Activated T-cell treated with anti-CD3 and anti-CD28 coated beads for 48 hours (primary cell): Measurements from ENCODE around the gene DPYSL3.
A peak's percentile ranks its signal among the peaks of the same experiment; 100 is the strongest.
"Not testable (repeated sequence)": the region's sequence is repeated elsewhere in the genome, so short reads cannot be mapped to it uniquely, and the experiment has no call there.

Source experiments
- DNase-seq: peaks from one replicate; pipeline ENCODE4 v3.0.0-alpha.2; 2020; ENCODE audit warnings: low read depth

Gene DPYSL3

DNA sequence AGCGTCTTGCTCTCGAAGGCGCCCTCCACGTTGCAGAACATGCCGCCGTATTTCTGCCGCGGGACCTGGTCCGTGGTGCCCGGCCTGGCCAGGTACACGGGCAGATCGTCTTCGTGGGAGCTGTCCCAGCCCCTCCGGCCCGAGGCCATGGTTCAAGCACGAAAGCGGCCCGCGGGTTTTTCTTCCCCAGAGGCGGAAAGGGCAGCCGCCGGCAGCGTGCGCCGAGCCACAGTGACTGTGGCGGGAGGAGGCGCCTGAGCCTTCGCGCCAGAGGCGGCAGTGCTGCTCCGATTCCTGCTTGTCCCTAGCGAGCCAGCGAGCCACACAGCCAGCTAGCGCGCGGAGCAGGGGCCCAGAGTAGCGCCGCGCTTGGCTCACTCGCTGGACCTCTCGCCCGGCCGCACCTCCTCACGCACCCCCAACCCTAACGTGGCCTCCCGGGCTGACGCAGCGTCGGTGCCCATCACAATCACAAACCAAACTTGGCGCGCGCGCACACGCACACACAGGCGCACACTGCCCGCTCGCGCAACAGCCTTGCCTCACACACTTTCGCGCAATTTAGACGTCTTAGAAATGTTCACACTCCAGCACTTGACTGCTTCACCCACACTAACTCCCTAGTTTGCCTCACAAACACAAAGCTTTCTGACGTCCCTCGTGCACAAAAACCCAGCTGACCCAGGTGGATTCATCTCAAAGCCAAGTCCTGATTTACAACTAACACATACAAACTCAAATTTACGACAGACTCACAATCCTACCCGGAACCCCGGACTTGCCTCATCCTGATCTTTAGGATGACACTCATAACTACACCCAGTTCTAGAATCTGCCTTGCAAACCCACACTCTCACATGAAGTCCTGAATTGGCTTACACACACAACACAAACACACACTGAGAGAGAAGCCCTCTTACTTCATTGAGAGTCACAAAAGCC is at the start of gene DPYSL3:
Gene DPYSL3, minus strand, starts transcription at position 359 of the 942 bp plus-strand sequence. Its CDS starts 210 bp downstream, at position 149.
- DNase-seq = peak; percentile 1

DNA sequence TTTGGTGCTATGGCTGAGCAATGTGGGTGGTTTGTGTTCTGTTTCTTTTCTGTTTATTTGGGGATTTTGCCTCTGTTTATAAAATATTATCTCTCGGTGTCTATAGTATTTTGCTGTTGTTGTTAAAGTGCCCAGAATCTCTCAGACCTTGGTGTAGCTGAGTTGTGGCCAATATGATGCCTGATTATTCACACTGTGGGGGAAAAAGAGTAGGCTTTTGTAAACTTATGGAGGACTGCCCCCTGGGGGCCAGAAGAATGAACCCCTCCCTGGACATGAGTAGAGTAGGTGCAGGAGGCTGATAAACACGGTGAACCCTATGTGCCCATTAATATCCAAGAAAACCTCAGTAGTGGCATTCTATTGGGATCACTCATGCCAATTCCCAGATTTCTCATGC is 49.0 kb upstream of the DPYSL3 start:
- DNase-seq = no peak

DNA sequence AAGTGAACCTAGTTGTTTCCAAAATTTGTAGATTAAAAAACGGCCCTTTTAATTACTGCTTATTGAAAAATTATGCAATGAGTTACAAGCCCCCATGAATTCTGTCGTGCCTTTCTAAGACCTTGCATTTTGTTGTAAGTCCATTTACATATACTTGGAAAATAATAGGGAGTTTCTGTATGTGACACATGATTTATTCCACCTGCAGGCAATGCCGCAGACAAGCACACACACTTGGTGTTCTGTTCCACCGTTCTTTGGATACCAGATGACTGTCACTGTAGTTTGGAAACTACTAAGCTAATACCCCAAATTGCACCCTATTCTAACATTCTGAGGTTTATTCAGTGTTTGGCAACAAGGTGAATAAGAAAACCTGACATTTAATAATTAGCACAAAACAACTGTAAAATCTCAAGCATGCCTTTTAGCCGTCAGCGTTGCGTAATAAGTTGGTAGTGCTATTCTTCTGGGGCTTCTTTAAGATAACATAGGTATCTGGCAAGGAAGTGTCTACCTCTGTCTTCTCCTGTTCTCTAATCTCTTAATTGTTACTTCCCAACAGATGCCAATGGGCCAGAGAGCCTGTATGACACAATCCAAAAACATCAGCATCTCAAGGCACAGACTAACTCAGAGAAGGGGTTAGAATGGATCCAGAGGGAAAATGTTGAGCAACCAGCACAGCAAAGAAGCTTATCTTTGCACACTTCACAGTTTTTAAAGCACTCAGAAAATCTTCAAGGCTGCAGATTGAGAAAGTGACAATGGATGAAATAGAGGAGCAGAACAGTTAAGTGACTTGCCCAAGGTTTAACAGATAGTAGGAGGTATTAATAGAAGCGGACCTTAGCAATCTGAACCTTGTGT is 48.2 kb upstream of the DPYSL3 start:
- DNase-seq = no peak

GRCh38 chr5:147555176-147555575 is 45.3 kb upstream of the DPYSL3 start:
- no peak for DNase-seq

DNA sequence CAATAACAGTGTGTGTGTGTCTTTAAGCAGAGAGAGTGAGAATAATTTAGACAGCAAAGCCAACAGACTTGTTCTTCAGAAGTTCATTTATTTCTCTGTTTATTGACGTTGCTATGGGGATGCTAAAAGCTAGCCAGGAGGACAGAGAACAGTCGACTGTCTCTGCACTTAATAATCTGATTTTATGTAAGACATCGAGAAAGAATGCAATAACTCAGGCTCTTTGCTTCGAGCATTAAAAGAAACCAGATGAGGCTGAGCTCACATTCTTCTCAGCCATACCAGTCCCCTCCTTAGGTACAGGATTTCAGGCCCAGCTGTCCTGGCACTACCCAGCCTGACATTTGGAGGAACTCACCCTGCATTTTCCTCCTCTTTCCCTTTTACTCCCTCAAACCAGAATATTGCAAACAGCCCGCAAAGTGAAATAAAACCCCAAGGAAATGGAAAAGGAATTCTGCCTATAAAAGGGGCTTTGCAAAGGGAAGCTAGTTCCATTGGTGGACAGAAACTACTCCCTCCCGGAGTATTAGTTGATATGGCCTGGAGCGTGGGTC is 44.5 kb upstream of the DPYSL3 start:
- DNase-seq = no peak

GRCh38 chr5:147553817-147554216 is 43.9 kb upstream of the DPYSL3 start:
- not testable (repeated sequence) for DNase-seq

DNA sequence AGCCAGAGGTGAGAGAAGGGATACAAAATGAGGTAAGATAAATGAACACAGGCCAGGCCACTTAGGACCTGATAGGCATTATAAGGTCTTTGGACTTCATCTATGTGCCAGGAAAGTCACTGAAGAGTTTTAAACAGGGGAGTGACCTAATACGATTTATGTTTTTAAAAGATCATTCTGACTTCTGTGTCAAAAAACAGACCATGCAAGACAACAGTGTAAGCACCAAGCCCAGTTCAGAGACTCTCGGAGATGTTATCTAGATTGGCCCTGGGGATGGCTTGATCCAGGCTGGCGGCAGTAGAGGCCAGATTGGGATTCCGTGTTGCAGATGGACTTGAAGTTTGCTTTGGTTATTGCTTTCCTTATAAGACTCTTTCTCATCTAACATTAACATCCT is 43.0 kb upstream of the DPYSL3 start:
- no peak for DNase-seq

- no peak for DNase-seq
These were observed 41.8 kb upstream of the DPYSL3 start for GRCh38 chr5:147551677-147552076.

DNA sequence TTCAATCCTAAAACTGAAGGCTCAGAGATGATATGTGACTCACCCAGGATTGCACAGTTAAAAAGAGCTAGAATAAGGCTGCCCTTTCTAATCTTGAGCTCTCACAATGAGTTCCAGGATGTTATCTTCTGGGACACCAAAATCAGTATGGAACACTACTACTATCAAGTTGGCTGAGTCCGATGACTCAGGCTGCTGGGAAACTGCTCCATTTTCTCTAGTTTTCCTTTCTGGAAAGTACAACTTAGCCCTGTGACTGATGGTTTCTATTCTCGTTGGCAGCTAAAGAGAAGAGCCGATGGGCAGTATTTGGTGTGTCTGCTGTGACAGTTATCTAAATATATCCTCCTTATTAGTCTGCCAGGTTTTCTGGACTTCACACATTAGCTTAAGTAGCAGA is 37.9 kb upstream of the DPYSL3 start:
- no peak for DNase-seq

GRCh38 chr5:147544556-147544955 is 34.7 kb upstream of the DPYSL3 start:
- no peak for DNase-seq

- no peak for DNase-seq
These were observed 29.2 kb upstream of the DPYSL3 start for GRCh38 chr5:147539053-147539452.

DNA sequence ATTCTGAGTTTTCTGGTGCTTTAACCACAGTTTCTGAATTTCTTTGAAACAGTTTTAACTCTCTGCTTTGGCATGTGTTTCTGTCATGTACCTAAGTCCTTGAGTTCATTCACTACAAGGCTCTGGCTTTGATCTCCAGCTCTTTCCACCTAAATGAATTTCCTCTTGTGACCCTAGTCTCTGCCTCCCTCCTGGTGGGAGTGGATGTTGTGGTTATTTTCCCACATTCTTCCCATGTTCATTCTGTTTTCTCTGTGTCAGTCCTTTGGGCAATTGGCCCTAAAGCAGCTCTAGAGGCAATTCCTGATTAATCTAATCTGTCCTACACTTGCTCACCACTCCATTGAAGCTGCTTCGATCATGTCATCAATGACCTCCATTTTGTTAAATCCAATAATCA is 28.4 kb upstream of the DPYSL3 start:
- no peak for DNase-seq

GRCh38 chr5:147534172-147534951 is 24.5 kb upstream of the DPYSL3 start:
- no peak for DNase-seq

GRCh38 chr5:147532156-147532555 is 22.3 kb upstream of the DPYSL3 start:
- DNase-seq = no peak

DNA sequence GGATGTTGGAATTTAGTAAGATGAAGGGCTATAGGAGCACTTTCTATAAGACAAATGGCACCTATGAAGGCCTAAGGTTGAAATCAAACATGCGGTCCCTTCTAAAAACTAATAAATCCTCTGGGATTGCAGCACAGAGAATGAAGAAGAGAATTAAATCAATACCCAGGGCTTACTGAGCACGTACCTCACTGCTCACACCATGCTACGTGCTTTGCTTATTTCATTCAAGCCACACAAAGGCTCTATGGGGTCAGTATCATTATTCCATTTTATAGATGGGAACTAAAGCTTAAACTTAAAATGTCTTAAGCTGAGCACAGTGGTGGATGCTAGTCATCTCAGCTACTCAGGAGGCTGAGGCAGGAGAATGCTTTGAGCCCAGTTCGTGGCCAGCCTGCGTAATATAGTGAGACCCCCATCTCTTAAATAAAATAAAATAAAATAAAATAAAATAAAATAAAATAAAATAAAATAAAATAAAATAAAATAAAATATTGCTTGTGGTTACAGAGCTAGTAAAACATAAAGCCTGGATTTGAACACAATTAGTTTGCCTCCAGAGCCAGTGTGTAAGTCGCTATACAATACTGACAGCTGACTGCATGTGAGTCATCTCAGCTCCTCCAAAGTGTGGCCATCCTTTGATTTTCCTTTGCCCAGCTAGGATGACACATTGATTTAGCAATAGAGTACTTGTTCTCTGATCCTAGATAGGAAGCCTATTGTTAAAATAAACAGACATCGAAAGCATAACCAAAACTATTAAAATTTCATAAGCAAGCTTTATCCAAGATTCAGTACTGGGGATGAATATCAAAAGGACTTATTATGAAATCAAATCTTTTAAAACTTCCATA is 20.9 kb upstream of the DPYSL3 start:
- DNase-seq = no peak

- DNase-seq = no peak
These were observed 13.2 kb upstream of the DPYSL3 start for GRCh38 chr5:147523069-147523468.

DNA sequence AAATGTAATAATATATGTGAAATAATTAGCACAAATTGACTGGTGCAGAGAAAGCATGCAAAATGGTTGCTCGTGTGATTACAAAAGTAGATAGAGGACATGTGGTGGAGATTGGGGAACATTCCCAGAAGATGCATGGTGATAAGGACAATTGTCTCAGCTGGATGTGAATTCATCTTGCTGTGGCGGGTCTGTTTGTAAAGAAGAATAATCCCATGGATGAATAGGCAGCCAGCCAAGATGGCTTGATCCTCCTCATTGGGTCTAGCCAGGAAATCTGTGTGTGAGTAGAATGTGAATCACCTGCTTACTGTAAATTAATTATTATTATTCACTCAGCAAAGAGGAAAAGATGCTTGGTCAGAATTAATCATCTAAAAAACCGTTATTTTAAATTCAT is 12.6 kb upstream of the DPYSL3 start:
- no peak for DNase-seq

- no peak for DNase-seq
These were observed 10.6 kb upstream of the DPYSL3 start for GRCh38 chr5:147520450-147520849.

GRCh38 chr5:147519380-147519779 is 9.5 kb upstream of the DPYSL3 start:
- no peak for DNase-seq

DNA sequence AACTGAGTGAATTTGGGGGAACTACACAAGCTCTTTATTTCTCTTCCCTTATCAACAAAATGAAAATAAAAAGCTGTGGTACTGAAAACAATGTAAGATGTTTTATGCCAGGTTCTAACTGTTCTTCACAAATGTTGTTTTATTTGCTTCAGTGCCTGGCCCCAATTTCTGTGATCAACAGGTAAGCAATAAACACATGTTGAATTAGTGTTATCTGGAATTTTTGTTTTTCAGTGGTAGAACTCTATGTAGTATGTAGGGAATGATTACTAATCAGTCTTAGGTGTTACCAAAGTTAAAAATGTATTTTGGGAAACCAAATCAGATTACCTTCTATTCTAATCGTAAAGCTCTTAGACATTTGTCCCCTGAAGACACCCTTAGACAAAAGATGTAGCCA is 7.5 kb upstream of the DPYSL3 start:
- no peak for DNase-seq

DNA sequence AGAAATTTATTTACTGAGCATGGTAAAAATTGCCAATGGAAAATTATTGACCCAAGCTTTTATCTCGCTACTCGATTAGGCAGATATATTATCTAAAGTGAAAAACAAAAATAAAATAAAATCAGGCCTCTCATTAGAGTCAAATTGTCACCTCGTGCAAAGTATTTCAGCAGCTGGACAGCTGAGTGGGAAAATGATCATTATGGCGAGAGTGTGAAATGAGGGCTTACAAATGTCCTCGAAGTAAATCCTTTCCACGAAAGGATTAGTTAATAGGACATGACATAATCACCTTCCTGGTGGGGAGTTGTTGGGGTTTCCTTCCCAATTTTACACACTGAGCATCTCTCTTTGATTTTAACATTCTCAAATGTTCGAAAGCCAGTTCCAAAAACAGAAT is 5.4 kb upstream of the DPYSL3 start:
- no peak for DNase-seq
